Left renal pelvis (tissue), 4 donors: Measurements from ENCODE around the gene OSBPL10. TPM values are rescaled to one million over a fixed set of nuclear protein-coding genes. Genes with fewer than 3 reads are reported as not detected.

Experiments
- DNase-seq, 4 donors: peaks; one replicate each; pipeline ENCODE4 v3.0.0-alpha.2; 2013; ENCODE audit warnings: low read depth in 4 of 4, low spot score in 3 of 4
- polyA plus RNA-seq, 4 donors: library from polyadenylated mRNA; unstranded; fragments of 120-200 nt; gene quantifications; one replicate each; pipeline ENCODE4 v1.2.1, GENCODE V29; 2013; ENCODE audit not compliant: insufficient read length in 4 of 4

The OSBPL10 gene
- polyA plus RNA-seq, 4 donors: 14.3 to 21.3 (median 19.1) TPM

- DNase-seq: no peak
Measured at GRCh38 chr3:31724116-31724515, 256.9 kb downstream of the OSBPL10 start.

- DNase-seq: no peak
Measured at GRCh38 chr3:31723701-31724100, 257.4 kb downstream of the OSBPL10 start.

GRCh38 chr3:31721676-31722075 lies 259.4 kb downstream of the OSBPL10 start:
- no peak for DNase-seq

GRCh38 chr3:31714495-31715280 lies 266.4 kb downstream of the OSBPL10 start:
- no peak for DNase-seq

GRCh38 chr3:31713816-31714215 lies 267.2 kb downstream of the OSBPL10 start:
- no peak for DNase-seq

- DNase-seq: no peak
Measured at GRCh38 chr3:31710123-31710803, 270.8 kb downstream of the OSBPL10 start.

GRCh38 chr3:31709526-31709925 lies 271.5 kb downstream of the OSBPL10 start:
- DNase-seq: no peak

GRCh38 chr3:31709005-31709404 lies 272.1 kb downstream of the OSBPL10 start:
- no peak for DNase-seq

GRCh38 chr3:31707286-31707685 lies 273.8 kb downstream of the OSBPL10 start:
- no peak for DNase-seq

GRCh38 chr3:31705736-31706135 lies 275.3 kb downstream of the OSBPL10 start:
- no peak for DNase-seq

- no peak for DNase-seq
Measured at GRCh38 chr3:31704591-31705179, 276.4 kb downstream of the OSBPL10 start.

GRCh38 chr3:31704156-31704555 lies 276.9 kb downstream of the OSBPL10 start:
- DNase-seq: no peak

- no peak for DNase-seq
Measured at GRCh38 chr3:31701286-31701685, 279.8 kb downstream of the OSBPL10 start.

GRCh38 chr3:31699309-31699953 lies 281.6 kb downstream of the OSBPL10 start:
- DNase-seq: no peak

- DNase-seq: no peak
Measured at GRCh38 chr3:31696815-31697548, 284.1 kb downstream of the OSBPL10 start.

- no peak for DNase-seq
Measured at GRCh38 chr3:31696009-31696297, 285.1 kb downstream of the OSBPL10 start.

- DNase-seq: no peak
Measured at GRCh38 chr3:31695280-31696008, 285.6 kb downstream of the OSBPL10 start.

- DNase-seq: no peak
Measured at GRCh38 chr3:31693346-31693745, 287.7 kb downstream of the OSBPL10 start.

- no peak for DNase-seq
Measured at GRCh38 chr3:31692751-31693150, 288.3 kb downstream of the OSBPL10 start.

- no peak for DNase-seq
Measured at GRCh38 chr3:31690771-31691170, 290.3 kb downstream of the OSBPL10 start.
